CD4-positive, alpha-beta T cell treated with Interleukin-17A for 1 hour (primary cell): ENCODE data around the gene SLC28A1.

Experiments used
- DNase-seq: peaks from one replicate; pipeline ENCODE4 v3.0.0-alpha.2; 2020

The SLC28A1 gene

DNA sequence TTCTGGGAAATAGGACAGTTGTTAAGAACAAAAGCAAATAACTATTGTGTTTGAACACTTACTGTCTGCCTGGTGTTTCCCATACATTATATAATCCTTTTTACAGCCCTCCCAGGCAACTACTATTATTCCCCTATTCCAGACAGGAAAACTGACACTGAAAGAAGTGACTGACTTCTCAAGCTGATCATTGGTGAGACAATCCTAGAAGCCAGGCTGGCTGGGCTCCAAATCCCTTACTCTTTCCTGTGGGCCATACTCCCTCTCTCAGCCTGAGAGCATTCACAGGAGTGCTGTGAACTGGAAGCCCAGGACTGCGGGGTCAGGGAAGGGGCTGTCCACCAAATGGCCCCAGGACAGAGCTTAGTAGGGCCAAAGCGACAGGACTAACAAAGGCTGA lies 58.0 kb downstream of the SLC28A1 start:
- no peak for DNase-seq

DNA sequence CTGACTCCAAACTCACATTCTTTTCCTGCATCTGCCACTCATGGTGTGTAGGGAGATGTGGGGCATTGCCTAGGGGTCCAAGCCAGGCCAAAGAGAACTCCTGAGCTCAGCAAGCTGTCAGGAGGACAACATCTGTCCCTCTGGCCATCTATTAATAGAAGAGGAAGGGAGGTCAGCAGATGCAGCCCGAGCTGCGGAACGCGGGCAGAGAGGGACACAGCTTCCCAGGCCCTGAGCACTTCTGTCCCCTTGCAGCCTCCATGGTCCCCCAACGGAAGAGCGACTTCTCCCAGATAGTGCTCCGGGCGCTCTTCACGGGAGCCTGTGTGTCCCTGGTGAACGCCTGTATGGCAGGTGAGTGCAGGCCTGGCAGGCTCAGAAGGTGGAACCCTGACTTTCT lies 59.8 kb downstream of the SLC28A1 start:
- DNase-seq: no peak

GRCh38 chr15:84944861-84945260 lies 60.4 kb downstream of the SLC28A1 start:
- DNase-seq: no peak

- DNase-seq: no peak
Measured at GRCh38 chr15:84946772-84947489, 62.5 kb downstream of the SLC28A1 start.

- DNase-seq: no peak
Measured at GRCh38 chr15:84947947-84948830, 63.7 kb downstream of the SLC28A1 start.

GRCh38 chr15:84949043-84949442 lies 64.6 kb downstream of the SLC28A1 start:
- DNase-seq: no peak

DNA sequence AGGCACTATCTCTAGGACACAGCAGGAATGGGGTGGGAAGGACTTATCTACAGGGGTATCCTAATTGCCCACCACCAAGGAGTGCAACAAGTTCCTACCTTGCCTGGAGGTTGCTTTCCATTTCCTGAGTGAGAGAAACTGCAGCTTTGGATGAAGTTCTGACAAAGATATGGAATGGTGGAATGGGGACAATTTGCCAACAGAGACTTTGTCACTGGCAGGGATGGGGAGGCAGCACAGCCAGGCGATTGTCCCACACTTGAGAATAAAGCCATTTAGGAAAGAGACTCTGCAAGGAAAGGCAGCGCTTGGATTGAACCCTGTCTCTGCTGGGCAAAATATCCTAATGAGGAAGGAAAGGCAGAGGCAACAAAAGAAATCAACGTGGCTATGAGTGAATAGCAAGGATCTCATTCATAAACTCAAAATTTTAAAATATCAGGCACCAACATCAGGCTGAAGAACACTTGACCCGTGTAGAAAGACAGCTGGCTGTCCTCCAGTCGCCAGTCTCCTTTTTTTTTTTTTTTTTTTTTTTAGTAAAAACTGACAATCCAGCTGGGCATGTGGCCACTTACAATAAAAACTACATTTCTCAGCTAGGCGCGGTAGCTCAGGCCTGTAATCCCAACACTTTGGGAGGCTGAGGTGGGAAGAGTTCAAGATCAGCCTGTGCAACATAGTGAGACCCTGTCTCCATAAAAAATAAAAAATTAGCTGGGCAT lies 65.5 kb downstream of the SLC28A1 start:
- no peak for DNase-seq

GRCh38 chr15:84950570-84951111 lies 66.2 kb downstream of the SLC28A1 start:
- no peak for DNase-seq

GRCh38 chr15:84951736-84952135 lies 67.3 kb downstream of the SLC28A1 start:
- no peak for DNase-seq

DNA sequence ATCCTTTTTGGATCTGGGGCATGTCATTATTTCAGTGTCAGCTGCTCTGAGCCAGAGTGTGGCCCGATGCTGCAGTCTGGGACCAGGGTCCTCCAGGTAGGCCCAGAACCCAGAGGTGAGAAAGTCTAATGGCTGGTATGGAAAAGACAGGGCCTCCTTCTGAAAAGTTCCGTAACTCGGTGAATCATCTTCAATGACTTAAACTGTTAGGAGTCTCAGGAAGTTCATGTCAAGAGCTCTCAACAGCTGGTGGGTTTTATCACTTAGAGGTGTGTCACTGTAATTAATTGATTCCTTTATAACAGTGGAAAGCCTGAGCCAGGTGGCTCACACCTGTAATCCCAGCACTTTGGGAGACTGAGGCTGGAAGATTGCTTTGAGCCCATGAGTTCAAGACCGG lies 68.7 kb downstream of the SLC28A1 start:
- DNase-seq: no peak

DNA sequence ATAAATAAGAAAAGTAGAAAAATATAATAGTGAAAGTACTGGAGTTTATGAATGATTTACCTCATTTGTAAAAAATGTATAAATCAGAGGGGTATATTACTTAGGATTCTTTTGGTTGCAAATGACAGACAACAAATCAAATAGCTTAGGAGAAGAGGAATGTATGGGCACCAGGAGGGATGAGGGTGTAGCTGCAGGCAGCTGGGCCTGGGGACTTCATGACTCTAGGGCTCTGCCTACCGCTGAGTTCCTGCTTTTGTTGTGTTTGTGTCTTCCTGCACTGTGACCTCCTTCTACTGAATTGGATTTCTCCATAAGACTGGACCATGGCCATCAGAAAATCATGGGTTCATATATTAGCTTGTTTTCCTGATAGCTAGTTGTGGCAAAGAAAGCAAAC lies 69.3 kb downstream of the SLC28A1 start:
- DNase-seq: no peak

DNA sequence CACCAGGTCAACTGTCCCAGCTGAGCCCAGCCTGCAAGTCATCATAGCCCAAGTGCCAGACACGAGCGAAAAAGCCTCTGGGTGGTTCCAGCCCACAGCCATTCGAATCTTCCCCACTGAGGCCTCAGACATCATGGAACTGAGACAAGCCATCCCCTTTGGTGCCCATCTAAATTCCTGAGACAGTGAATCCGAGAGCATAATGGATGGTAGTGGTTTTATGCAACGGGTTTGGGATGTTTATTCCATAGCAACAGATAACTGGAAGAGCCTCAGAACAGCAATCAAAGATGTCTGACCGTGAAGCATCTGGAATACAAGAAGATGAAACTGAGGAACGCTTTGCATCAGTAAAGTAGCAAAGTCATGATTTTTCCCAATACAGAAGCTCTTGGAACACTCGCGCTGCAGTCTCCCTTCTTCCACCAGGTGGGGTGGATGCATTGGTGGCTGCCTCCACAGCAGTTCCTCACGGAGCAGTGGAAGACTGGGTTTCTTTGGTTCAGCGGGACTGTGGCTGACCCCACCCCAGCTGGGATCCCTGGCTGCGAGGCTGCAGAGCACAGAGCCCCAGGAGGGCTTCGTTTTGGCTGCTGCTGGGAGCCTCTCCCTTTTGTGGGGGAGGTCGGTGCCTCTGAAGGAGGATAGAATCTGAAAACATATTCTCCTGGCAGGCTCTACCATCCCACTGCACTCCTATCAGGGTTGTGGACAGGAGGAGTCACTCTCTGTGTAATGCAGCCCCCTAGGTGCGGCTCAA lies 70.8 kb downstream of the SLC28A1 start:
- DNase-seq: peak; percentile 52

GRCh38 chr15:84956199-84956598 lies 71.7 kb downstream of the SLC28A1 start:
- no peak for DNase-seq

DNA sequence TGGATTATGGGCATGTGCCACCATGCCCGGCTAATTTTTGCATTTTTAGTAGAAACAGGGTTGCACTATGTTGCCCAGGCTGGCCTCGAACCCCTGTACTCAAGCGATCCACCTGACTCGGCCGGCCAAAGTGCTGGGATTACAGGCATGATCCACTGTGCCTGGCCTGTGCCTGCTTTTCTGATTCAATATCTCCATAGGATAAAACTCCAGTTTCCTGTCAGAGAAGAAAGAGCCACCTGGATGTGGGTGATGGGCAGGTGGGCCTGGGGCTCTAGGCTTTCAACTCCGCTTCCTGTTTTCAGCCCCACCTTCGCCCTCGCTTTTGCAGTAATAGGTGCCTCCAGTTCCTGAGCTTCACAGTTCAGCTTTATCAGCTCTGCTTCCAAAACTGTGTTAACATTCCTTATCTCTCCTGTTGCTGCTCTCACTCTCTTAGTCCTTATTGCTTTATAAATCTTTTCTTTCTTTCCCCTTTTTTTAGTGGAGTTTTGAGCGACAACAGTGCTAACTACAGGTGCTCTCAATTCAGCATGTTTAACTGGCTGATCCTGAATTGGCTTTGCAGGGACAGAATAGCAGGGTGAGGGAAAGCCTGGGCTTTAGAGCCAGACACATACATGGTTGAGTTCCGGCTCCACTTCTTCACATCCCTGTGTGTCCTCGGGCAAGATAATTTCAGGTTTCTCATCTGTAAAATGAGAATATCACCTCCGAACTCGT lies 76.1 kb downstream of the SLC28A1 start:
- no peak for DNase-seq

DNA sequence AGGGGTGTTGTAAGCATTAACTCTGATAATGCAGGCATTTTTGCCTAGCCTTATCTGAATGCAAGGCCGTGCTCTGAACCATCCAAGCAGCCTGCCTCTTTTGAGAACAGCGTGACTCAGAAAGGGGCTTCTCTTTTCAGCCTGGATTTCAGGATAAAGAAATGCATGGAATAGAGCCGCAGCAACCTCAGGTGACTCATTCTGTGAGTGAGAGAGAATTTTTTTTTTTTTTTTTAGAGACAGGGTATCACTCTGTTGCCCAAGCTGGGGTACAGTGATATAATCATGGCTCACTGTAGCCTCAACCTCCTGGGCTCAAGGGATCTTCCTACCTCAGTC lies 76.6 kb downstream of the SLC28A1 start:
- no peak for DNase-seq

DNA sequence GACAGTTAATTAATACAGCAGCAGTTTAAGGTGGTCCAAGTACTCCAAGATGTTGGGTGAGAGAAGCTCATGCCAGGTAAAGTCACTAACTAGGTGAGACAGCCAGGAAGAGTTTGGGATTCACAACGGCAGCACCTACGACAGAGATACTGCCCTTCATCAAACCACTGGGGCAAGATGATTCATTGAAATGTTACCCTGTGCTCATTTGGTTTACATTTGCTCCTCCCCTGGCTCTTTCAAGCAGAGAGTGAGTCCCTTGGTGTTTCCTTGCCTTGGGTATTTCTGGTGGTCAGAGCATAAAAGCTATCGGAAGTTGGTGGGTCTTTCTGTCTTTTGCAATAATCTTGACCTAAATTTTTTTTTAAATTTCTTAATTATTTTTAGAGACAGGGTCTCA lies 77.2 kb downstream of the SLC28A1 start:
- no peak for DNase-seq

- DNase-seq: no peak
Measured at GRCh38 chr15:84962955-84963354, 78.5 kb downstream of the SLC28A1 start.

- DNase-seq: no peak
Measured at GRCh38 chr15:84967380-84967779, 82.9 kb downstream of the SLC28A1 start.

DNA sequence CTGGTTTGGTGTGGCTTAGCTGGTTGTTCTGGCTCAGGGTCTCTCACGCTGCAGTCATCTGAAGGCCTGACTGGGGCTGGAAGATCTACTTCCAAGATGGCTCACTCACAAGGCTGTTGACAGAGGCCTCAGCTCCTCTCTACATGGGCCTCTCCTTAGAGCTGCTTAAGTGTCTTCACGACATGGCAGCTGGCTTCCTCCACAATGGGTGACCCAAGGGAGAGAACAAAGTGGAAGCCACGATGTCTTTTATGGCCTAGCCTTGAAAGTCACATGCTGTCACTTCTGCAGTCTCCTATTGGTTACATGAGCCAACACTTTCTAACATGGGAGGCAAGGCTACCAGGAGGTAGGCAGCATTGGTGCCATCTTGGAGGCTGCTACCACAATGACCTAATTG lies 83.8 kb downstream of the SLC28A1 start:
- DNase-seq: no peak

- DNase-seq: no peak
Measured at GRCh38 chr15:84969257-84969656, 84.8 kb downstream of the SLC28A1 start.

- no peak for DNase-seq
Measured at GRCh38 chr15:84970843-84971242, 86.4 kb downstream of the SLC28A1 start.
